GM12878 (cell line): Measurements from ENCODE around the gene GTPBP1. TPM values are rescaled to one million over a fixed set of nuclear protein-coding genes. Genes with fewer than 3 reads are reported as not detected.

Experiments
- CUX1 ChIP-seq: IDR thresholded peaks from 2 replicates; pipeline ENCODE4 v1.6.1; 2012; ENCODE audit warnings: improper control_type of control experiment, low read depth, low read length; ENCODE audit not compliant: insufficient replicate concordance
- IRF3 ChIP-seq: fragments of 450-650 bp; IDR thresholded peaks from 2 replicates; pipeline ENCODE4 v1.6.1; 2014; ENCODE audit warnings: mild to moderate bottlenecking
- LARP7 ChIP-seq: fragments of 450-650 bp; IDR thresholded peaks from 2 replicates; pipeline ENCODE4 v1.6.1; 2017; ENCODE audit warnings: mild to moderate bottlenecking
- MTA2 ChIP-seq: fragments of 450-650 bp; IDR thresholded peaks from 2 replicates; pipeline ENCODE4 v1.6.1; 2016; ENCODE audit warnings: low read depth, mild to moderate bottlenecking, moderate library complexity
- MYB ChIP-seq: fragments of 150-350 bp; IDR thresholded peaks from 2 replicates; pipeline ENCODE4 v1.6.1; 2014; ENCODE audit warnings: mild to moderate bottlenecking, low read depth, low read length, borderline replicate concordance
- NR2C2 ChIP-seq: IDR thresholded peaks from 2 replicates; pipeline ENCODE4 v1.6.1; 2011; ENCODE audit warnings: borderline replicate concordance, low read depth; ENCODE audit not compliant: control insufficient read depth, insufficient read length
- PBX3 ChIP-seq: IDR thresholded peaks from 2 replicates; pipeline ENCODE4 v1.6.1; 2011; ENCODE audit warnings: mild to moderate bottlenecking, low read depth, low read length, moderate library complexity; ENCODE audit not compliant: insufficient replicate concordance
- PML ChIP-seq: IDR thresholded peaks from 2 replicates; pipeline ENCODE4 v1.6.1; 2012; ENCODE audit warnings: low read length, inconsistent platforms
- POLR2A ChIP-seq: IDR thresholded peaks from 2 replicates; pipeline ENCODE4 v1.6.1; 2011; ENCODE audit warnings: low read depth, mild to moderate bottlenecking, low read length
- RB1 ChIP-seq: fragments of 450-650 bp; formaldehyde crosslinking; IDR thresholded peaks from 2 replicates; pipeline ENCODE4 v1.6.1; 2017; ENCODE audit warnings: mild to moderate bottlenecking, borderline replicate concordance
- SIX5 ChIP-seq: IDR thresholded peaks from 2 replicates; pipeline ENCODE4 v1.6.1; 2011; ENCODE audit warnings: mild to moderate bottlenecking, low read depth, low read length, moderate library complexity; ENCODE audit not compliant: severe bottlenecking
- SMAD1 ChIP-seq: fragments of 450-650 bp; IDR thresholded peaks from 2 replicates; pipeline ENCODE4 v1.6.1; 2018; ENCODE audit warnings: mild to moderate bottlenecking, low read depth; ENCODE audit not compliant: partially characterized antibody
- SRF ChIP-seq, 2 experiments: IDR thresholded peaks; 2 replicates each; pipeline ENCODE4 v1.6.1; 2011; ENCODE audit warnings: low read depth in 2 of 2, low read length in 2 of 2, mild to moderate bottlenecking in 1 of 2, moderate library complexity in 1 of 2
- SUZ12 ChIP-seq: fragments of 200-600 bp; sonication (generic); IDR thresholded peaks from one replicate; pipeline ENCODE4 v1.6.1; 2018; ENCODE audit warnings: antibody characterized with exemption, mild to moderate bottlenecking; ENCODE audit not compliant: unreplicated experiment
- TARDBP ChIP-seq: IDR thresholded peaks from 2 replicates; pipeline ENCODE4 v1.6.1; 2016; ENCODE audit warnings: borderline replicate concordance
- ZNF207 ChIP-seq: fragments of 450-650 bp; IDR thresholded peaks from 2 replicates; pipeline ENCODE4 v1.6.1; 2014; ENCODE audit warnings: antibody characterized with exemption, mild to moderate bottlenecking, borderline replicate concordance
- polyA plus RNA-seq, 11 experiments: library from polyadenylated mRNA; depleted of rRNA in 4 of 11; unstranded in 6 of 11; stranded (reverse) in 5 of 11; fragments of >200 nt; fragmentation: Nextera tagmentation in 4 of 11; fragmentation: Illumina TruSeq in 1 of 11; extraction: Ambion mirVana in 4 of 11; extraction: Trizol in 1 of 11; gene quantifications; 1 replicate in 1 of 11; 2 replicates in 10 of 11; pipeline versions ENCODE4 v1.2.1 to v1.2.3, GENCODE V29; 2011 to 2016; ENCODE audit warnings: inconsistent platforms in 2 of 11, missing spikeins in 2 of 11, low read depth in 1 of 11
- total RNA-seq, 4 experiments: library from RNA; depleted of rRNA in 3 of 4; stranded (reverse); fragments of >200 nt in 3 of 4; fragmentation: Illumina TruSeq in 1 of 4; extraction: Trizol in 1 of 4; gene quantifications; 2 replicates each; pipeline versions ENCODE4 v1.2.1 to v1.2.3, GENCODE V29; 2013 to 2021
- TF ChIP-seq, protein P1 (sequence below): IDR thresholded peaks from 2 replicates; pipeline ENCODE4 v1.6.1; 2011; ENCODE audit warnings: low read depth, mild to moderate bottlenecking, low read length, moderate library complexity, borderline replicate concordance; ENCODE audit errors: extremely low read depth
- TF ChIP-seq, protein P2 (sequence below): fragments of 450-650 bp; IDR thresholded peaks from 2 replicates; pipeline ENCODE4 v1.6.1; 2017; ENCODE audit warnings: antibody characterized with exemption, mild to moderate bottlenecking, moderate library complexity

Gene GTPBP1
- total and polyA plus RNA-seq, 10 of the 15 experiments (the other 5 are each of a cell fraction or from before 2014, with no cell fraction given), result 0.89 to 63.1 (median 34.2) TPM

DNA sequence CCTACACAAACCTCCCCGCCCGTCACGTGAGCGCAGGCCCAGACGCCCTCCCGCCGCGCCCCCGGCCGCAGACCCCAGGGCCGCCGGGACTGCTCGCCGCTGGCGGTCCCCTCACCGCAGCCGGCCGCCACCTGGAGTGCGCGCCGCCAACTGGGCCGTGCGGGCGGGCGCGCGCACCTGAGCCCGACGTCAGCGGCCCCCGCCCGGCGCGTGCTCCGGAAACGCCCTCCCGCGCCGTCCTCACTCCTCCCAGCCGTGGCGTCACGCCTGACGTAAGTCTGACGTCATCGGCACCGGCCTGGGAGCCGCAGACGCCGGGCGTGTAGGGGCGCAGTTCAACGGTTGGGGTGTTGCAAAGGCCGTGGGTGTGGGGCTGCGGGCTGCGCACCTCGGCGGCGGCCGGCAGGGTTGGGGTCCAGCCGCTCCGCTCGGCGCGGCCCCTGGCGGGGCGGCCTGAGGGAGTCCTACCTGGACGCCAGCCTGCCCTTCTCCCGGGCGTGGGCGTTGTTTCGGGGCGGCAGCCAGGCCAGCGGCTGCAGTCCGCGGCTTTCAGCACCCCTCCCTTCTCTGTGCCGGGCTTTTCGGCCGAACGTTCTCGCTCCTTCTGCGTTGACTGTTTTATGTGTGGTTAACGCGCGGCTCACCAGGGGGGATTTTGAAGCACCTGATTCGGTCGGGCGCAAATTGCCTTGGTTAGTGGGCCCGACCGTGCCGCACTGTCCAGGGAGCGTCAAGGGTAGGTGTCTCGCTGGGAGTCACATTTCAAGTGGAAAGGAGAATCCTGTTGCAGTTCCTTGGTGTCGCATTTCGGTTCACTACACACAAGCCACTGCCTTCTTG, 4.7 kb upstream of the GTPBP1 start, which contains the start of gene JOSD1 (continued):
- TF ChIP-seq SMAD1 (no peak), ZNF207 (peak; percentile 77; the same call in 1 of the 2 replicates), NR2C2 (no peak), PML (peak; percentile 84; the same call in 1 of the 2 replicates), MYB (peak; percentile 65; the same call in 1 of the 2 replicates), TARDBP (no peak), LARP7 (peak; percentile 95), IRF3 (0 out of 2 replicates have a peak, but pooled peaks have one; percentile 25), CUX1 (no peak), POLR2A (peak; percentile 87), MTA2 (peak; percentile 43), SUZ12 (no peak), SIX5 (no peak), RB1 (0 out of 2 replicates have a peak, but pooled peaks have one; percentile 44), SRF (IDR thresholded peaks at IDR 0.05; ENCODE audit: low read depth in 2 of 2, low read length in 2 of 2) (no peak), PBX3 (no peak)
- TF ChIP-seq, protein P1, sequence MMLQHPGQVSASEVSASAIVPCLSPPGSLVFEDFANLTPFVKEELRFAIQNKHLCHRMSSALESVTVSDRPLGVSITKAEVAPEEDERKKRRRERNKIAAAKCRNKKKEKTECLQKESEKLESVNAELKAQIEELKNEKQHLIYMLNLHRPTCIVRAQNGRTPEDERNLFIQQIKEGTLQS, result no peak
- TF ChIP-seq, protein P2, sequence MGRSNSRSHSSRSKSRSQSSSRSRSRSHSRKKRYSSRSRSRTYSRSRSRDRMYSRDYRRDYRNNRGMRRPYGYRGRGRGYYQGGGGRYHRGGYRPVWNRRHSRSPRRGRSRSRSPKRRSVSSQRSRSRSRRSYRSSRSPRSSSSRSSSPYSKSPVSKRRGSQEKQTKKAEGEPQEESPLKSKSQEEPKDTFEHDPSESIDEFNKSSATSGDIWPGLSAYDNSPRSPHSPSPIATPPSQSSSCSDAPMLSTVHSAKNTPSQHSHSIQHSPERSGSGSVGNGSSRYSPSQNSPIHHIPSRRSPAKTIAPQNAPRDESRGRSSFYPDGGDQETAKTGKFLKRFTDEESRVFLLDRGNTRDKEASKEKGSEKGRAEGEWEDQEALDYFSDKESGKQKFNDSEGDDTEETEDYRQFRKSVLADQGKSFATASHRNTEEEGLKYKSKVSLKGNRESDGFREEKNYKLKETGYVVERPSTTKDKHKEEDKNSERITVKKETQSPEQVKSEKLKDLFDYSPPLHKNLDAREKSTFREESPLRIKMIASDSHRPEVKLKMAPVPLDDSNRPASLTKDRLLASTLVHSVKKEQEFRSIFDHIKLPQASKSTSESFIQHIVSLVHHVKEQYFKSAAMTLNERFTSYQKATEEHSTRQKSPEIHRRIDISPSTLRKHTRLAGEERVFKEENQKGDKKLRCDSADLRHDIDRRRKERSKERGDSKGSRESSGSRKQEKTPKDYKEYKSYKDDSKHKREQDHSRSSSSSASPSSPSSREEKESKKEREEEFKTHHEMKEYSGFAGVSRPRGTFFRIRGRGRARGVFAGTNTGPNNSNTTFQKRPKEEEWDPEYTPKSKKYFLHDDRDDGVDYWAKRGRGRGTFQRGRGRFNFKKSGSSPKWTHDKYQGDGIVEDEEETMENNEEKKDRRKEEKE, result 0 out of 2 replicates have a peak, but pooled peaks have one; percentile 31
